ENCODE data around the gene STYX.

DNA sequence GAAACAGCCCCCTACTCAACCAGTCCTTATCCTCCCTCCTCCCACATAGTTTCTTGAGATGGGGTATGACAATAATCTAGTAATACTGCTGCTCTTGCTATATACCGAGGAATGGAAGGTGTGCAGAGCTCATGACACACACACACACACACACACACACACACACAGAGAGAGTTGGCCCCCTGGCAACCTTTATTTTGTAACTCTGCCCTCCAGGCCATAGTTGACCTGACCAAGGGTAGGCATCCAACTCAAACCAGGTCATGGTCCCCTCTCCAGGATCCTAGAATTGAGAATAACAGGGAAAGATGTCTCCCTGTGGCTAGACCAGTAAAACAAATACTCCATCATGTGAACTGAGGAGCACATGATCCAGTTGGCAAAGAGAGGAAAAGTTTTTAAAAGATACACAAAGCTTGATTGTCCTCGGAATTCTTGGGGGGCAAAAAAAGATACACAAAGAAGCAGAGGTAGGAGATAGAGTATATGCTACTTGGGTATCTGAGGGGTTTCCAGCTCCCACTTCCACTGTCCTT is 45.9 kb upstream of the STYX start:
- no peak for TF ChIP-seq YY1 (IDR thresholded peaks at IDR 0.05; ENCODE audit: insufficient read depth, insufficient read length)
- TF ChIP-seq SUZ12 (IDR thresholded peaks at IDR 0.05; ENCODE audit: extremely low read depth, insufficient read depth, insufficient read length), result no peak
- no peak for TF ChIP-seq ZNF274 (IDR thresholded peaks at IDR 0.05; ENCODE audit: low read depth, low read length)

Data from NT2/D1 (cell line).